Astrocyte of the cerebellum (primary cell): Measurements from ENCODE around the gene KRT81.

ENCODE experiments used
- DNase-seq: peaks from one replicate; pipeline ENCODE4 v3.0.0-alpha.2; 2011; ENCODE audit warnings: low read depth
- H3K4me3 ChIP-seq: 2 replicates; pipeline ENCODE4 v1.5.1; 2011; ENCODE audit warnings: mild to moderate bottlenecking, low read depth, low read length, moderate library complexity
- in situ Hi-C: cut with HindIII; loops from 2 replicates; pipeline ENCODE4 v1.10.0; 2017; ENCODE audit warnings: low sequenced_read_pairs
- TF ChIP-seq, protein P1 (sequence below): IDR thresholded peaks from 2 replicates; pipeline ENCODE4 v1.5.1; 2012; ENCODE audit warnings: low read length, low read depth, moderate library complexity, mild to moderate bottlenecking; ENCODE audit errors: missing control alignments

KRT81 gene

DNA sequence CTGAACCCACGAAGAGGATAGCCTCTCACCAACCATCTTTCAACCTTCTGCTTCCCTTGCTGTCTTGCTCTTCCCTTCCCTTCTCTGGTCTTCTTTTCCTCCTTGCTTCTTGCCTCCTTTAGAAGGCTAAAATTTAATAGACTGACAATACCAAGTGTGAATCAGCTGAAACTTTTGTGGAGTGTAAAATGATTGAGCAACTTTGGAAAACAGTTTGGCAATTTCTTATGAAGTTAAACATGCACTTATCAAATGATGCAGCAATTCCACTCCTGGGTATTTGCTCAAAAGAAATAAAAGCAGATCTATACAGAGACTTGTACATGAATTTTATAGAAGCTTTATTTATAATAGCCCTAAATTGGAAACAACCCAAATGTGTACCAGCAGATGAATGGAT lies 20.2 kb downstream of the KRT81 start:
- in situ Hi-C loops: no loop called here
- no peak overlapping the region for H3K4me3 ChIP-seq
- TF ChIP-seq, protein P1, sequence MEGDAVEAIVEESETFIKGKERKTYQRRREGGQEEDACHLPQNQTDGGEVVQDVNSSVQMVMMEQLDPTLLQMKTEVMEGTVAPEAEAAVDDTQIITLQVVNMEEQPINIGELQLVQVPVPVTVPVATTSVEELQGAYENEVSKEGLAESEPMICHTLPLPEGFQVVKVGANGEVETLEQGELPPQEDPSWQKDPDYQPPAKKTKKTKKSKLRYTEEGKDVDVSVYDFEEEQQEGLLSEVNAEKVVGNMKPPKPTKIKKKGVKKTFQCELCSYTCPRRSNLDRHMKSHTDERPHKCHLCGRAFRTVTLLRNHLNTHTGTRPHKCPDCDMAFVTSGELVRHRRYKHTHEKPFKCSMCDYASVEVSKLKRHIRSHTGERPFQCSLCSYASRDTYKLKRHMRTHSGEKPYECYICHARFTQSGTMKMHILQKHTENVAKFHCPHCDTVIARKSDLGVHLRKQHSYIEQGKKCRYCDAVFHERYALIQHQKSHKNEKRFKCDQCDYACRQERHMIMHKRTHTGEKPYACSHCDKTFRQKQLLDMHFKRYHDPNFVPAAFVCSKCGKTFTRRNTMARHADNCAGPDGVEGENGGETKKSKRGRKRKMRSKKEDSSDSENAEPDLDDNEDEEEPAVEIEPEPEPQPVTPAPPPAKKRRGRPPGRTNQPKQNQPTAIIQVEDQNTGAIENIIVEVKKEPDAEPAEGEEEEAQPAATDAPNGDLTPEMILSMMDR: no peak
- no peak for DNase-seq

DNA sequence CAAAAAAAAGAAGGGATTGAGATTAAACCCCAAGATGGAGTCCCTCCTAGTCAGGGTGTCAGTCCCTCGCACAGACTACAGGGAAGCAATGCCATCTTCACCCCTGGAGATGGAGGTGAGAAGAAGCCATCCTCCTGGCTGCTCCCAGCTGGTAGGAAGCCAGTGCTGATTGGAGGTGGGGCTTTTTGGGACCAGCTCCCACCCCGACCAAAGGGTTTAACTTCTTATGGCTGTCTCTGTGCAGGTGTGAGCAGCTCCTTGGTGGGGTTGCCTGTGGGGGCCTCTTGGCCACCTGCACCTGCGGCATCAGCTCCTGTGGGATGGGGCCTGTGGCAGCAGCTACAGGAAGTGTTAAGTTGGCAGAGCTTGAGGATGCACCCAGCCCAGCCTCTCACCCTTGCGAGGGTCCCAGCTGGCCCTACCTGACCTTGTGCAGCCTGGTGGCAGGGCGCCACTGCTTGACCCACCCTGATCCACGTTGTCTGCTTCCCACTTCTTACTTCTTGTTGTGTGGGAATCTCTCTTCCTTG lies 20.7 kb downstream of the KRT81 start:
- in situ Hi-C loops: no loop called here
- TF ChIP-seq, protein P1: no peak
- no peak for DNase-seq
- no peak overlapping the region for H3K4me3 ChIP-seq

DNA sequence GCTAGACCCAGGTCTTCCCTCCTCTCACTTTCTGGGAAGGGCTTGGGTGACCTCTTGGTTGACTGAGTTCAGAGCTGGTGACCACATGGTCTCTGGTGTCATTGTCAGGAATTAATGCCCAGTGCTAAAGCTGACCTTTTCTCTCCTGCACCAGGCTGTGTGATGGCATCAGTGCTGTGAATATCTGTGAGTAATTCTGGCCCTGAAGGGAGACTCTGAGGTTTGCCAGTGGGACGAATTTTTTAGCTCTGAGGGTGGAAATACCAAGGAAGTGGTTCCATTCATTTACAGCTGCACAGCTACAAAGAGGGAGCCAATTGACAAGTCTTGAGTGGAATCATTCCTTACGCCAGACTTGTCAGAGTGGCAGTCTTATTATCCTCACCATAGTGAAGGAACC lies 23.1 kb downstream of the KRT81 start:
- in situ Hi-C loops: no loop called here
- no peak overlapping the region for H3K4me3 ChIP-seq
- no peak for DNase-seq
- TF ChIP-seq, protein P1: no peak

DNA sequence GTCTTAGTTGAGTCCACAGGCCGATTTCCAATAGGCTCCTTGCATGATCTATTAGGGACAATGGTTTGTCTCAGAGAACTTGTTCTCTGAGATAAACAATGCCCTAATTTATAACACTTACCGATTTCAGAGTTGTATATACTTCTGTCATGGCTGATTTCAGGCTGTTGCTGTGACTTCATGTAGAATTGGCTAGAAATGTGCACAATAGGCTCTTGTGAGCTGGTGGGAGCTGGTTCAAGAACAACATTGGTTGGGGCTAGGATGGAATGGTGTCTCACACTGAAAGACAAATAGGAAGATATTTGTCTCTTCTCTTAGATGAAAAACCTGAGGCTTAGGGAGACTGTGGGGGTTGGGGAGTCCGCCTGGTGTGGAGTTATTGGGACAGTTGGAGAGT lies 23.6 kb downstream of the KRT81 start:
- H3K4me3 ChIP-seq: no peak overlapping the region
- no peak for DNase-seq
- in situ Hi-C loops: no loop called here
- TF ChIP-seq, protein P1: no peak

DNA sequence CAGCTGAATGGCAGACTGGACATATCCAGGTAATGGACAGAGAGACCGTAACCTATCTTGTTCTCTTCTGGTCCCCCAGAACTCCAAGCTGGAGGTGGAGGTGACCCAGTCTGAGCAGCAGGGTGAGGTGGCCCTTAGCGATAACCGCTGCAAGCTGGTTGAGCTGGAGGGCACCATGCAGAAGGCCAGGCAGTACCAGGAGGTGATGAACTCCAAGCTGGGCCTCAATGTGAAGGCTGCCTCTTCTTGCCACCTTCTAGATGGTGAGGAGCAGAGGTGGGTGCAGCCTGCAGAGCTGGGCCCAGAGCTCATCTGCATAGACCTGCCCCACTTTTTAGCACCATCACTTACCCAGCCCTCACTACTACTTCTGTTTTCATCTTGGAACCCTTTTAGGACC lies 24.1 kb downstream of the KRT81 start:
- TF ChIP-seq, protein P1: no peak
- in situ Hi-C loops: no loop called here
- no peak overlapping the region for H3K4me3 ChIP-seq
- DNase-seq: no peak

DNA sequence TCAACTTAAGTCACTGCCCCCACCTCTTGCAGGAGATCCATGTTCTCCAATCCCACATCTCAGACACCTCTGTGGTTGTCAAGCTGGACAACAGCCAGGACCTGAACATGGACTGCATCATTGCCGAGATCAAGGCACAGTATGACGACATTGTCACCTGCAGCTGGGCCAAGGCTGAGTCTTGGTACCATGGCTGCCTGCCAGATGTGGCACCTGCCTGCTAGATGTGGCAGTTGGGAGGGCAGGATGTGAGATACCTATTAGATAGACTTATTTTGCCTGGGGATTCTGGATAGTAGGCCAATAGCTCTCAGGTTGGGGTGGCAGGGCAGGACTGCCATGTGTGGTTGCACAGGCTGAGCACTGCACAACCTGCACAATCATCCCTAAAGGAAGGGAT lies 24.8 kb downstream of the KRT81 start:
- DNase-seq: no peak
- in situ Hi-C loops: no loop called here
- H3K4me3 ChIP-seq: no peak overlapping the region
- TF ChIP-seq, protein P1: no peak

DNA sequence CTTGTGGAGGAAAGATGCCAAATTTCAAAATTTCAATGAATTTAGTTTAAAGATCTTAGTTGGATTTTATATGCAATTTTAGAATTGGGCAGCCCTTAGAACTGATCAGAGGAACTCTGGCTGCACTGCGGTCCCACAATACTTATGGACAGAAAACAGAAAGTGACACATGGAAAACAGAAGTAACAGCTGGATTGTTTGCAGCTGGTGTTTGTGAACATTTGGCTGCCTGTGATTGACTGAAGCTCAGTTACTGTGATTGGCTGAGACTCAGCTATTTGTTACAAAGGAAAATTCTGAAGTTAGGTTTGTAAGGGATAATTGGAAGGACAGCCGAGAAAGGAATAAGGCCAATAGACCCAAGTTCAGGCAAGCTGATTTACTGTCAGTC lies 26.9 kb downstream of the KRT81 start:
- in situ Hi-C loops: no loop called here
- no peak for DNase-seq

More for the DNA sequence above, 26.9 kb downstream of the KRT81 start:
- no peak overlapping the region for H3K4me3 ChIP-seq
- TF ChIP-seq, protein P1: no peak
